RWPE1 (cell line): ENCODE data around the gene TRAPPC5.

Experiments used
- CTCF ChIA-PET: fragments of 350-600 bp; sonication (Branson Sonifier 250); formaldehyde crosslinking; extraction: SDS; loops from one replicate; lab custom pipeline; 2021; lab: Yijun Ruan, JAX
- POLR2A ChIA-PET: fragments of 400-600 bp; formaldehyde crosslinking; extraction: SDS; loops from one replicate; lab custom pipeline; 2020; ENCODE audit warnings: antibody characterized with exemption; ENCODE audit not compliant: low non-redundant PET; lab: Yijun Ruan, JAX
- DNase-seq: peaks from one replicate; pipeline ENCODE4 v3.0.0; 2012; ENCODE audit warnings: low spot score
- H3K27ac ChIP-seq: fragments of 450-650 bp; 2 replicates; pipeline ENCODE4 v1.5.1; 2017
- CTCF ChIP-seq: fragments of 450-650 bp; conservative IDR thresholded peaks from 2 replicates; pipeline ENCODE4 v1.5.1; 2017; ENCODE audit warnings: low read depth, mild to moderate bottlenecking

TRAPPC5 gene

GRCh38 chr19:7678971-7679751 is 1.5 kb upstream of the TRAPPC5 start:
- POLR2A ChIA-PET = no interaction called here
- DNase-seq = no peak
- TF ChIP-seq CTCF = 0 out of 2 replicates have a peak, but pooled peaks have one; percentile 11
- H3K27ac ChIP-seq = no peak overlapping the region
- CTCF ChIA-PET = interaction anchor here (0.5 to 1.4 kb wide), 2 partner anchors 111 to 389 kb away, joined by 5 to 6 read pairs; no protein-coding TSS in a partner anchor

- ChIA-PET CTCF (interaction anchor here (0.7 to 1.5 kb wide), 9 partner anchors 8 to 171 kb away, joined by 3 to 9 read pairs (median 4); partner anchors contain the start of gene RETN), POLR2A (no interaction called here)
- no peak for DNase-seq
- H3K27ac ChIP-seq = peak overlapping the region; percentile 74; the same call in 1 of the 2 replicates
- TF ChIP-seq CTCF = no peak
These were observed 645 bp upstream of the TRAPPC5 start for GRCh38 chr19:7679771-7680605.

- peak; percentile 55 for TF ChIP-seq CTCF
- DNase-seq = peak; percentile 75
- ChIA-PET CTCF (interaction anchor here (0.5 to 1.5 kb wide), 21 partner anchors 8 to 351 kb away, joined by 3 to 13 read pairs (median 4); partner anchors contain the start of gene RETN), POLR2A (no interaction called here)
- H3K27ac ChIP-seq = peak overlapping the region; percentile 74
These were observed 924 bp downstream of the TRAPPC5 start for GRCh38 chr19:7681340-7682174.

GRCh38 chr19:7682175-7682855 is 1.7 kb downstream of the TRAPPC5 start:
- CTCF ChIA-PET = interaction anchor here (0.6 kb wide), 1 partner anchor 29 kb away, joined by 4 read pairs; no protein-coding TSS in a partner anchor
- H3K27ac ChIP-seq = peak overlapping the region; percentile 74
- no peak for TF ChIP-seq CTCF
- DNase-seq = no peak
- POLR2A ChIA-PET = no interaction called here

- no peak for DNase-seq
- ChIA-PET POLR2A (interaction anchor here (0.5 to 0.6 kb wide), 2 partner anchors 90 to 164 kb away, joined by 5 to 7 read pairs; no protein-coding TSS in a partner anchor), CTCF (interaction anchor here (0.5 to 1.2 kb wide), 5 partner anchors 8 to 1368 kb away, joined by 3 to 5 read pairs (median 4); no protein-coding TSS in a partner anchor)
- H3K27ac ChIP-seq = 0 out of 2 replicates have a peak overlapping the region, but pooled peaks have one; percentile 12
- TF ChIP-seq CTCF = no peak
These were observed 5.2 kb downstream of the TRAPPC5 start for GRCh38 chr19:7685546-7686445.
